NCI-H1048 (cell line): ENCODE results near the gene SCO1.
A peak's percentile ranks its signal among the peaks of the same experiment; 100 is the strongest.

Experiments used
- DNase-seq: peaks from one replicate; lab custom pipeline; 2025; lab: John Stamatoyannopoulos, UW

Gene SCO1

GRCh38 chr17:10652984-10653659 is 44.2 kb downstream of the SCO1 start:
- no peak for DNase-seq

- DNase-seq: no peak
Observed at GRCh38 chr17:10651927-10652326, 45.4 kb downstream of the SCO1 start.

GRCh38 chr17:10649602-10650001 is 47.7 kb downstream of the SCO1 start:
- DNase-seq: no peak

DNA sequence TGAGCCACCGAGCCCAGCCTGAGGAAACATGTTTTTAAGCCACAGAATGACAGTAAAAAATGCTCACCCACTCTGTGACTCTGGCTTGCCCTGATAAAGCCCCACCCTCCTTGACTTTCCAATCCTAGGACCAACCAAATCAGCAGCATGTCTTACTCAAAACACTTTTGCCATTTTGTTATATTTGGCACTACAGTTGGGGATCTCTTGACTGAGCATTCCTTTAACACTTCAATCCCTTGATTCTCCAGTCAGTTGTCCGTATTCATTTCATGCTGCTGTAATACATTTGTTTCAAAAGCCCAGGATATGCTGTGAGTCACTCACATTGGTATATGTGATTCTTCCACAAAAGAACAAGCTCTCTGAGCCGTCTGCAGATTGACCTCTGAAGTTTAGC is 48.4 kb downstream of the SCO1 start:
- no peak for DNase-seq

DNA sequence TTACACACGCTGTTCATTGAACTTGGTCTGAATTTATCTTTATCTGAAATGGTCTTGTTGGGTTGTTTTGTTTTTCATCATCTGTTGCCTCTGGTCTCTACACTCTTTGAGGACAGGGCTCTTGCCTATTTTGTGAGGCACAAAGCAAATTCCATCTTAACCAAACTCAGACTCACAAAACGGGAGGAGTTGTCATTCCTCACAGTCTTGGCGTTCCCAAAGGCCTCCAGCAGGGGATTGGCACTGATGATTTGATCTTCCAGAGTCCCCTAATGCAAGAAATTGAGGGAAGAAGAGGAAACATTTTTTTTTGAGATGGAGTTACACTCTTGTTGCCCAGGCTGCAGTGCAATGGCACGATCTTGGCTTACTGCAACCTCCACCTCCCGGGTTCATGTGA is 49.0 kb downstream of the SCO1 start:
- no peak for DNase-seq

DNA sequence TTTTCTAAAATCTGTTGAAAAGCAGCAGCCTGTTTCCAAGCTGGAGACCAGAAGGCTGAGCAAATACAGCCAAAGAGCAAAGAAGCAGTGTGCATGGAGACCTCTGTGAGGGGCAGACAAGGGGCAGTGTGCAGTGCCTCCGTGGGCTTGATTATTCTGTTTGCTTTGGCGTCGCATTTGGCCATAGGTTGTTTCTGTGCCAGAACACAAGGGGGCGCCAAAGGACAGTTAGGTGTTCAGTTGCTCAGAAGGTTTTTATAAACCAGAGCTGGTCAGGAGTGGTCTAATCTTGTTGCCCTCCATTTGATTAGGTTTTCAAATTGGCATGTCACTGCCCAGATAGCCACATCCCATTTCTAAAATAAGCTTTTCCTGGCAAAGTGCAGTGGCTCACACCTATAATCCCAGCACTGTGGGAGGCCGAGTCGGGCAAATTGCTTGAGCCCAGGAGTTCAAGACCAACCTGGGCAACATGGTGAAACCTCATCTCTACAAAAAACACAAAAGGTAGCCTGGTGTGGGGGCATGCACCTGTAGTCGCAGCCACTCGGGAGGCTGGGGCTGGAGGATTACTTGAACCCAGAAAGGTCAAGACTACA is 50.8 kb downstream of the SCO1 start:
- DNase-seq: peak; percentile 39

DNA sequence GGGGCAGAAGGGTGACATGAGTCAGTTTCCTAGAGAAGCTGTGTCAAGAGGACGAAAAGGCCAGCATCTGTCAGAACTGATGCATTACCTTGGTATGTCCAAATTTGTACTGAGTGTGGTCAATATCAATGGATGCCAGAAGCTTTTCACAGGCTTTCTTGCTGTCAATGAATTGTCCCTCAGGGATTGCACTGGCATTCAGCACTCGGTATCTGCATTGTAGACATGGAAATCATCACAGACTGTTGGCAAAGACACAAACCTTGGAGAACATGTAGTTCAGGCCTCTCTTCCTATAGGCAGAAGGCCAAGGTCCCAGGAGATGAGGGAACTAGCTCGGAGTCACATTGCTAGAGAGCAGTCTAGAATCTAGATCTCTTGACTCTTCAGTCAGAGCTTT is 56.9 kb downstream of the SCO1 start:
- DNase-seq: no peak

DNA sequence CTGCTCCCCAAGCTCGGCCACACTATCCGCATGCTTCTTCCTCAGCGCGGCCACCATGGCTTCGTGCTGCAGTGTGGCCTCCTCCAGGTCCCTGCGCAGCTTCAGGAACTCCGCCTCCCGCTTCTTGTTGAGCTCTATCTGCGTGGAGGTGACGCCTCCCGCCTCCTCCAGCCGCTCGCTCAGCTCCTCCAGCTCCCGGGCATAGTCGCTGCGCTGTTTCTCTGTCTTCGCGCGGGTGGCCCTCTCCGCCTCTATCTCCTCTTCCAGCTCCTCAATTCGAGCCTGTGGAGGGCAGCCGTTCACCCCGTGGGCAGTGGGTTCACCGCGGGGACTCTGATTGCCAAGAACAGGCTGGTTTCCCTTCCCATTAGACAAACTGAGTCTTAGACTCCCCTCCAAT is 59.2 kb downstream of the SCO1 start:
- no peak for DNase-seq

DNA sequence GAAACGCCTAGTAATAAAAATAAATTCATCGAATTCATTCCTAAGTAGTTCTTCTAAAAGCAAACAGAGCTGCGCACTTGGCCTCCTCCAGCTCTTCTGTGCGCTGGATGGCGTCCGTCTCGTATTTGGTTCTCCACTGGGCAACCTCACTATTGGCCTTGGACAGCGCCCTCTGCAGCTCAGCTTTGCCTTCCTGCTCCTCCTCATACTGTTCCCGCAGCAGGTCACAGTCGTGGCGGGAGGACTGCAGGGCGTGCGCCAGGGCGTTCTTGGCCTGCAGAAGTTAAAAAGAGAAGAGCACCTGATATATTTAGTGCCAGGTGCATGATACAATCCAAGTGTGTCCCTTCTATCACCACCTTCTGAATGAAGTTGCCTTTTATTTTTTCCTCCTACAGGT is 62.0 kb downstream of the SCO1 start:
- no peak for DNase-seq

- DNase-seq: no peak
Observed at GRCh38 chr17:10633738-10634379, 63.5 kb downstream of the SCO1 start.

DNA sequence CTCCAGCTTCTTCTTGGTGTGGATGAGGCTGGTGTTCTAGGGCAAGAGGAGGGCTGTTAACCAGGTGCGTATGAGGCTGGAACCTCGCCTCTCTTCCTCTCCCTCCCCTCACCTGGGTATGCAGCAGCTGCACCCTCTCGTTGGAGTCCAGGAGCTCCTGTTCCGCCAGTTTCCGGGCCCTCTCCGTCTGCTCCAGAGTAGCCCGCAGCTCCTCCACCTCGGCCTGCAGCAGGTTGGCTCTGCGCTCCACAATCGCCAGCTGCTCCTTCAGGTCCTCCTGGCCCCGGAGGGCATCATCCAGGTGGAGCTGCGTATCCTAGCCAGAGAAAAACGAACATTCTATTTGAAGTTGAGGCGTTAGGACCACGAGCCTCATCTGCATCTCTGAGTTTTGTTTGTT is 65.6 kb downstream of the SCO1 start:
- no peak for DNase-seq

DNA sequence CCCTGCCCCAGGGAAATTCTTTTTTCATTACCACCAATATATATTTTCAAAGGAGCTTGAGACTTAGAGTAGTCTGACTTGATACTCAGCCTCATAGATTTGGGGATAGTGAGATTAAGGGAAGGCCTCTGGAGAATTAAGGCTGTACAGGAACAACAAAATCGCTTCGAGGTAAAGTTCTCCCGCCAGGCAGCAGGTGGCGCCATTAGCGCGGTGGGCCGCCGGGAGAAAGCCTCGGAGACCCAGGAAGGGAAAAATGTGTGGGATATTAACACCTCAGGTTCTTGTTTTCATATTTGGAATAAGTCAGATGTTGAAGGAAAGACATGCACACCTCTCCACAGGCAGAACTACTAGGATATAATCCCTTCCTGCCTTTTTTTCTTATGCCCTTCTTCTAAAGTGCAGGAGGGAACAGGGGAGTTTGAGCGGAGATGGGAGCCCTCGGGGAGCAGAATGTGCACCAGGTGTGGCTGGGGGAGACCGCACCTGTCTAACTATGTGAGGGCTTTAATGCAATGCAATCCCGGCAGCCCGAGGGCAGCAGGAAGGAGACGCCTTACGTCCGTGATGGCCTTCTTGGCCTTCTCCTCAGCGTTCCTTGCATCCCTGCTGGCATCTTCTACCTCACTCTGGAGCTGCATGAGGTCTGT is 66.2 kb downstream of the SCO1 start:
- no peak for DNase-seq

- no peak for DNase-seq
Observed at GRCh38 chr17:10629706-10630105, 67.6 kb downstream of the SCO1 start.

GRCh38 chr17:10628756-10629155 is 68.6 kb downstream of the SCO1 start:
- DNase-seq: no peak

GRCh38 chr17:10626390-10626789 is 70.9 kb downstream of the SCO1 start:
- no peak for DNase-seq

DNA sequence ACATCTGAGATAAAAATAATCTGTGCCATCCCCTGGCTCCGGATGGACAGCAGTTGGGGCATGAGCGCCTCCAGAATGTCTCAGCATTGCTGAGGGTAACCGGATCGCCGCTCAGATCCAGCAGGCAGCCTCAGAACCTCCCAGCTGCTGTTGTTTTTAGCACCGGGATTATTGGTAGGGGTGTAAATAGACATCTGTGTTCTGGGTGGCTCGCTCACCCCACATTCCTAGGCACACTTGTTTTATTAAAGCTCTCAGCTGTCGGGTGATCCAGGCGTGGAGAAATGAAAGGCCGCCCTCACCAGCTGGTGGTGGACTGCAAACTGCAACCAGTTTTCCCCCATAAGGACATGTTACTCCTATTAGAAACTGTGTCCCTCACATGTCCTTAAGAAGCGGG is 72.4 kb downstream of the SCO1 start:
- DNase-seq: no peak

DNA sequence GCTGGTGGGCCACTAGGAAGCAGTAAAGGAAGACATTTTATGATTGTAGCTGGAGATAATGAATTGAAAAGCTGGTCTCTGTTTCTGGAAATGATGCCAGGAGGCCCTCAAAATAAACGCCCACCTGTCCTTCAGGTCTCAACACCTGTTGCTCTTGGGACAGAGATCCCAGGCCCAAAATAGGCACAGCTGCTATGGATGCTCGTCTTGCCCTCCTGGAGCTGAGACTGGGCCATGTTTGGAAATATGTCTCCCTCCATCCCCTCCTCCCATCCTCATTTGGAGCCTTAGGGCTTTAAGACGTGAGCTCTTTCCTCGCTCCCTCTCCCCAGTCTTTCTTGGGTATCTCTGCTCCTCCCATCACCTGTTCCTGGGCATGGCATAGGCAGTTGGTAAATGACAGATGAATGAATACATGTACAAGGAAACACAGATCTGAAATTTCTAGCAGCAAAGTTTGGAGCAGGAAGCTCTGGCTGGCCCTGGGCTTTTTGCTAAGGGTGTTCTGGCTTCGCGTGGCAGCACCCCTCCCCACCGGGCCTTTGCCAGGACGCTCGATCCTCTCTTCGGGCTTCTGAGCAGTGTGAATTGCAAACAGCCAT is 73.5 kb downstream of the SCO1 start:
- DNase-seq: no peak

GRCh38 chr17:10622617-10623485 is 74.5 kb downstream of the SCO1 start:
- DNase-seq: no peak
